HG03521 (cell line): Measurements from ENCODE around the gene ALDH5A1.
A peak's percentile ranks its signal among the peaks of the same experiment; 100 is the strongest.

Experiments
- ATAC-seq: cut with Tn5 transposase; IDR thresholded peaks from one replicate; pipeline ENCODE4 v1.9.1; 2021; ENCODE audit warnings: mild to moderate bottlenecking, moderate library complexity; ENCODE audit not compliant: unreplicated experiment

Gene ALDH5A1

DNA sequence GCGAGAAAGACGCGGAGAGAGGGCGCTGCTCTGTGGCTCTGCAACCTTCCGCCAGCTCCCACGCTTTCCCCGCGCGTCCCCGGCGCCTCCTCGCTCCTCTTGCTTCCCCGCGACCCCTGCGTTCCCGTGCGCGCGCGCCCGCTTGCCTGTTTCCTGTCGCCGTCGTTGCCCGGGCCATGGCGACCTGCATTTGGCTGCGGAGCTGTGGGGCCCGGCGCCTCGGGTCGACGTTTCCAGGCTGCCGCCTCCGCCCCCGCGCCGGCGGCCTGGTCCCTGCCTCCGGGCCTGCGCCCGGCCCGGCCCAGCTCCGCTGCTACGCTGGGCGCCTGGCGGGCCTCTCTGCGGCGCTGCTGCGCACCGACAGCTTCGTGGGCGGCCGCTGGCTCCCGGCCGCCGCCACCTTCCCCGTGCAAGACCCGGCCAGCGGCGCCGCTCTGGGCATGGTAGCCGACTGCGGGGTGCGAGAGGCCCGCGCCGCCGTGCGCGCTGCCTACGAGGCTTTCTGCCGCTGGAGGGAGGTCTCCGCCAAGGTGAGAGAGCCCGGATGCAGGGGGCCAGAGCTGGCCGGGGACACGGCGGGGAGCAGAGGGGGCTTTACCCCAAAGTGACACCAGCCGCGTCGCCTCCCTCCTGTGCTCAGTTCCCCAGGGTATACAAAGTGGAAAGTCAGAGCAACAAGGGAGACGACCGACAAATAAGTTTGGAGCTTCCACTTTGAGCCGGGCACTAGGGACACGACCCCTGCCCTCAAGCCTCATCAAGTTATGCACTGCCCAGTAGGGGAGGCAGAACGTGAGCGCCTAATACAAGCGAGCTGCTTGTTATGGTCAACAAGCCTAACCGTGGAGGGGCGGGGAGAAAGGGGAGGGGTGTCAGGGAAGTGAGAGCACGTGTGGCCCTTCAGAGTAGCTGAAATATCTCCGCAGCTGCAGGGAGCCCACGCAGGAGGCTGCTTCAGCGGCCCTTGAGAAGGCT is at the start of gene ALDH5A1:
Gene ALDH5A1, plus strand, starts transcription at position 149 of the 975 bp plus-strand sequence. Its CDS starts 28 bp downstream, at position 177.
- ATAC-seq: peak; percentile 59

DNA sequence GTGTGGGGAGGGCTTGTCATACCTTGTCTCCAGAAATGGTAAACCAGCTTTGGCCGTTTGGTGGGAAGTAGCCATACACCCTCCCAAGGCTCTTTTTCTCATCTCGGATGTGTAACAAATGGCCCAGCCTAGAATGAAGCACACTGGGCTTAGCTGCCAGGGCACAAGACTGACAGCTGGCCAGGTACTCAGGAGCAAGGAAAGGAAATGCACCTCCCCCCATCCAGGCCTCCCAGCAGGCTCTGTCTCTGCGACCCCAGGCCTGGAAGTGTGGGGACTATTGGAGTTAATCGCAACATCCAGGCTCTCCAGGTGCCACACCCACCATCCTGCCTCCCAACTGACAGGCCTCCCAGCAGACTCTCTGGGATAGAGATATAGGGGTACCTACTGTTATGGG is 49.1 kb upstream of the ALDH5A1 start:
- ATAC-seq: no peak

DNA sequence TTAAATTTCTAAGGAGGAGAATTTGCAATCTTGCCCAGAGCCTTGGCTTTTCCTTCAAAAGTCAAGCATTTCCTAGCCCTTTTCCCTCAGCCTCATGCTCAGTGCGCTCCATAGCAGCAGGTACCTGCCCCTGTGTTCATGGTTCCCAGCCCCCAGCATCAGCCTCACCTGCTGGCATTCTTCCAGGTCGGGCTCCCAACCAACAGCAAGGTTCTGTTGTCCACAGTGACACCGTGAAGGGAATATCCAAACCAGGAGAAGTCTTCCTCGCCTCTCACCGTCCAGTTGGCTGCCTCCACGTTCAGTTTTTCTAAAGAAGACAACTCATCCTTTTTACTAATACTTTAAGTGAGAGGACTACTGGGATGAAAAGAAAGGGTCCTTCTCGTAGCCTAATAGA is 48.1 kb upstream of the ALDH5A1 start:
- no peak for ATAC-seq

DNA sequence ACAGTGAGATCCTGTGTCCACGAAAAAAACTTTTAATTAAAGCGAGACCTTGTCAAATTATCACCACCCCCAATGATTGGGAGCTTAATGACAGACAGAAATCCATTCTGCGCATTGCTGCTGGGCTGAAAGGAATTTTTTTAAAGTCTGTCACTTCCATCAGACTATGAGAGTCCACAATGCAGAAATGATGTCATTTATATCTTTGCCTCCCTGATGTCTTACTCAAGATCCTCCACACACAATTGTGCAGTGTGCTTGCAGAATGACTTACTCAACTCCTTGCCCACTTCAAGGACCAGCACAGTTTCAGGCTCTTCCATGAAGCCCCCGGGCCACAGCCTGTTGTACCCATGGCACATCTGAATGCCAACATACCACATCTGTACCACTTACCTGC is 46.4 kb upstream of the ALDH5A1 start:
- no peak for ATAC-seq

DNA sequence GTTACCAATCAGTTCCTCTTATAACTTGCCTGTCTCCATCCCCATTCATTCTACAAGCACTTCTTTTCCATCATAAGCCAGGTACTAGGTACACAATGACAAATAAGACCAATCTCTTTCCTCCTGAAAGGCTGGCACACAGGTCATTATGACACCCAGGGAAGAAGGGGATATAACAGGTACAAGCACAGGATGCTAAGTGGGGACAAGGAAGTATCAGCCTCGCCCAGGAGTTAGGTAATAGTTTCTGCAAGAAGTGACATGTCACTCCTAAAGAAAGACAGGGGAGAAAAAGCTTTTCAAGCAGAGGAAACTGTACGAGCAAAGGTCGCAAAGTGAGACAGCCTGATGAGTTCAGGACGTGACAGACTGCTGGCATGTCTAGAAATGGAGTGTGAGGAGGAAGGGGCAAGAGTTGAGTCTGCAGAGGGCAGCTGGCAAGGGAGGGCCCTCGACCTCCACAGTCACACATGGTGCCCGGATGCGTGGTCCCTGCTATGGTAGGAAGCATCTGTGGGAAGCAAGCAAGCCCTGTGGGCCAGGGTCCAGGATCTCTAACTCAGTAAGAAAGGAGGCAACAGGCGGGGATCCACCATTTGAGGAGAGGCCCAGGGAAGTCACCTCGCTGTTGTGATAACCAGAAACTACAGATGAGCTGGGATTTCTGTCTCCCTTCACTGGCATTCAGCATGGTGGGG is 45.8 kb upstream of the ALDH5A1 start:
- no peak for ATAC-seq

DNA sequence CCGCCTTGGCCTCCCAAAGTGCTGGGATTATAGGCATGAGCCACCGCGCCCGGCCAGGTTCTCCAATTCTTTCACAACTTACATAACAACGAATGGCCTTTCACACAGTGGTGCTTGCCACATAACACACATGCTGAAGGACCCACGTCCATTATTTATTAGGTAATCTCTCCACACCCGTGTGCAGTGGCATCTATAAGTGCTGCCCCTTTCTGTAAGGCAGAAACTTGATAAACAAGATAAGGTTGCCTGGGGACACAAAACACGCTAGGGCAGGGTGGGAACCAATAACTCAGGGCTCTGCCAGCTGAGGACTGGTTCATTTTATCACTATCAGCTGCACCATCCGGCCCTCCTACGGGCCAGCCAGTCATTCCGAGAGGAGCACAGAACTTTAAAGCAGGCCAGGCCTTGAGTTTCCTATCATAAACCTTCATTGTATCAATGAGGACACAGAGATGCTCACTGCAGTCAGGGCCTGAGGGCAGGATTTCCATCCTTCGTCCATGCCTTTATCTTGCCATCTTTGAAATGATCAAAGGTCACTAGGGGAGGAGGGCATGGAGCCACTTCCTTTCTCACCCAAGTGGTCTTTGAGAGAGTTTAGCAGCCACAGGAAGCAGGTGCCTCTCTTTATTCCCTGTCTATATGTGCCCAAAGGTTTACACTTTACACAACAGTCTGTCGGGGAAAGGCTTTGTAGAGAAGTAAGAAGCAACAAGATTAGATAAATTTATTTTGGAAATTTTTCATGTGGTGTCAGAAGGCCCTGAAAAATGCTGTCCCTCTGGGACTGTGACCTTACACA is 43.0 kb upstream of the ALDH5A1 start:
- ATAC-seq: no peak

DNA sequence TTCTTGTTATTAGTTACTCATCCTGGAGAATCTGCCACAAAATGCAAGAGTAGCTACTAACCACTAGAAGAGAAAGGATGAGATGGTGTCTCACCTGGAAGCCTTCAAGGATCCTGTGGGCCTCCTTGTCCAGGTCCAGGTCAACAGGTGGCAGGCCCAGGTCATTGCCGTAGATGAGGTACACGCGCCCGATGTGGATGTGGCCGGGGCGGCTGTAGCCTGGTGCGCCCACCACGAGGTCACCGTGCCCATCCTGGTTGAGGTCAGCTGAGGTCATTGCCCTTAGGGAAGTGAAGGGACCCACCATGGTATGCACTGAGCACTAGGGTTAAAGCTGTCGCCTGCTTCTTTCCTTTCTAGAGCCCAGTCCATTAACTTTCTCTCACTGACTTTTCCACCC is 40.8 kb upstream of the ALDH5A1 start:
- ATAC-seq: no peak

DNA sequence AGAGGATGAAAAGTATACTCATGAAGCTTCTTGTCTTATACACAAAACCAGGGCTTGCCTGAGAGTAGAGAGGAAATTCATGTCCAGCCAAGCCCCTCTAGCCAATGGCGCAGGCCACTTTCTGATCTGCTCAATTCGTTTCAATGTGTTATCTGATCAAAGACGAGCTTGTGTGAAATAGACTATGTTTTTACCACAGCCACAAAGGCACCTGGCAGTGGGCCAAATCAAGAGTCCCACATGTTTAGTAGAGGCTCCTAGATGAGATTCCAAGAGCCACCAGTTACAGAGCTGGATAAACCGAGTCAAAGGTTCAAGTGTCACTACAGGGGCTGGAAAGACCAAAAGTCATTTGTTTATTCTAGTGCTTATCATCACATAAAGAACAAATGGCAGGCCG is 40.3 kb upstream of the ALDH5A1 start:
- ATAC-seq: no peak

DNA sequence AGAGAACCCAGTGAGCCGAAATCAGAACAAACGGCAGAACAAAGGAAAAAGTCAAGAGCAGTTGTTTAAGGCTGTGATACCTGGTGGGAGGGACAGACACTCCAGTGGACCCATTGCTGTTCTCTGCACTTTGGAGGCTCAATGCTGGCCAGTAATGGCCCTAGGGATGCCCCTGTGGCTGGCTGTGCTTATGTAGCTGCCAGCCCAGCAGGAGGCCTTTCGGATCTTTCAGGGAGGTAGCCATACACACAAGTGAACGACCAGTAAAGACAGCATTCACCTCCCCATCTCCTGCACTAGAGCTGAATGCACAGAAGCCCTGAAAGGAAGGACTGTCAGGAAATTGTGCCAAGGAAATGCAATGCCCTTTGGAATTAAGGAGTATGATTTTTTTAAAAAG is 39.7 kb upstream of the ALDH5A1 start:
- ATAC-seq: no peak

DNA sequence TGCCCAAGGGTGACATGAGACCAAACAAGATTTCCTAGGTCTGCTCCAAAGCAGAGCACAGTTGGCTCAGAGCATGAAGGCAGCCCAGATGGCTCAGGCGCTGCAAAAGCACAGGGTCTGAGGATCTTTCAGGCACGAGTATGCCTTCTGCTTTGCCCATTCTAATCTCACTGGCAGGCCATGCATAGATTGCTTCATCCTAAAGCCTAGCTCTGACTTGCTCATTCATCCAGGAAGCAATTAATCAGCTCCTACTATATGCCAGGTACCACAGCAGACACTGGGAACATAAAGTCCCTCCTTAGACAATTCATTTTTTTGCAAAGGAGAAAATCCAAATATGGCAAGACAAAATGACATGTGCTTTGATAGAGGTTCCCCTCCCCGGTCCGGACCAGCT is 36.6 kb upstream of the ALDH5A1 start:
- no peak for ATAC-seq

DNA sequence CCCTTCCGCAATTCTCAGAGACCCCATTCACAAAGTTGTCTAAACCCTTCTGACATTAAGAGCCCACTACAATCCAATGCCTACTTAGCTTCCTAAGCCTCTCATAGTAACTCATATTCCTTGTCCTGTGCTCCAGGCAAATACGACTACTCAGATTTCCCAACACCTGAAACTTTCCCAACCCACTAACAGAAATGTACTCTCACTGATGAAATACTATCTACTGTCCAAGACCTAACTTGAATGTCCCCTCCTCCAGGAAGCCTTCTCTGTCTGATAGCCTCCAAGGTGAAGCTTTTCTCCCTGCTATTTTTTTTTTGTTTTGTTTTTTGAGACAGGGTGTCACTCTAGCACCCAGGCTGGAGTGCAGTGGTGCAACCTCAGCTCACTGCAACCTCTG is 35.8 kb upstream of the ALDH5A1 start:
- no peak for ATAC-seq

DNA sequence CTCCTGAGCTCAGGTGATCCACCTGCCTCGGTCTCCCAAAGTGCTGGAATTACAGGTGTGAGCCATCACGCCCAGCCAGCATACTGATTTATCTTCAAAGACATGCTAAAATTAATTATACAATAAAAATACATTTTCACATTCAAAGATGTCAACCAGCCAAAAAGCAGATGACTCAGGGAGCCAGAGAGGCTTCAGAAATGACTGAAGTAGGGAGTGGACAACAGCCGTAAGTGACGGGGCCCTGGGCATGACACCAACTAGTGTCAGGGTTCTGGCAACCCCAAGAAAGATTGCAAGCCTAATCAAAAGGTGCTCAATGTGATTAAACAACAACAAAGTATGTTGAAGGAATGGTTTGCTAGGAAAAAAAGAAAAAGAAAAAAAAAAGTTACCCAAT is 33.8 kb upstream of the ALDH5A1 start:
- ATAC-seq: no peak

DNA sequence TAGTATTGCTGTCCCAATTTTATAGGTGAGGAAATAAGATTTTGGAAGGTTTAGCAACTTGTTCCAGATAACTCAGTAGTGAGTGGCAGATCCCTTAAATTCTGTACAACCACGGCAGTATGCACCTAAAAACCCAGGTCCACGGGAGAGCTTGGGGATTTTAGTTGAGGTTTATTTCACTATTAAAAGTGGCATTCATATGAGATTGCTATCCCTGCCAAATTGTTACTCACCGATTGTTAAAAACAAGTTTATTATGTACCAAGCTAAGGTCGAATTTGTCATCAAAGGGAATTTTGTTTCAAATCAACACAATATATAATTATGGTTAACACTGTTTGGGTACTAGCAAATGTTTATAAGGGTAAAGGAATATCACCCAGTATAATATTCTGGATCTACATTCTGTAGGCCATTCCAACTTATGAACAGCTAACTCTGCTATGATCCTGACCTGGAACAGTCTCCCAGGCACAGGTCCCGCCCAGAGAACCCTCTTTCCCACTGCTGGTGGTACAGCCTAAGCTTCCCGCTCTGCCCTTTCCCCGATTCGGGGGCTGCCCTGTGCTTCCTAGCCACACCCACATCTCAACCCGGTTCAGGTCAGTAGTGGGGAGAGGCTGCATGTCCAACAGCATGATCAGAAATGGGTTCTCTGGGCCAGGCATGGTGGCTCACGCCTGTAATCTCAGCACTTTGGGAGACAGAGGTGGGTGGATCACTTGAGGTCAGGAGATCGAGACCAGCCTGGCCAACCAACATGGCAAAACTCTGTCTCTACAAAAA is 30.3 kb upstream of the ALDH5A1 start:
- no peak for ATAC-seq

DNA sequence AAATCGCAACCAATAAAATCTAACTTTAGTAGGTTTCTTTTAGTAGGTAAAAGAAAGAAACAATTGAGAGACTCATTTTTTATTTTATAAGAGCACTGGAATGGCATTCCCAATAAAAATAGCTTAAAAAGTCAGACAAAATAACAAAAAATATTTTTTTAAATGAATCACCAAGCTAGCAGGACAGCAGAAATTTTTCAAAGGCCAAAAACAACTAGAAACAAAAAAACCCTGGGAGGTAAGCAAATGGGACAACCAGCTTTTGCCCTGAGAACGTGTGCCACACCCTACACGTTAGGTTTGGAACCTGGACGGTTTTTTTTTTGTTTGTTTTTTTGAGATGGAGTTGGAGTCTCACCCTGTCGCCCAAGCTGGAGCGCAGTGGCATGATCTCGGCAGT is 25.0 kb upstream of the ALDH5A1 start:
- no peak for ATAC-seq

DNA sequence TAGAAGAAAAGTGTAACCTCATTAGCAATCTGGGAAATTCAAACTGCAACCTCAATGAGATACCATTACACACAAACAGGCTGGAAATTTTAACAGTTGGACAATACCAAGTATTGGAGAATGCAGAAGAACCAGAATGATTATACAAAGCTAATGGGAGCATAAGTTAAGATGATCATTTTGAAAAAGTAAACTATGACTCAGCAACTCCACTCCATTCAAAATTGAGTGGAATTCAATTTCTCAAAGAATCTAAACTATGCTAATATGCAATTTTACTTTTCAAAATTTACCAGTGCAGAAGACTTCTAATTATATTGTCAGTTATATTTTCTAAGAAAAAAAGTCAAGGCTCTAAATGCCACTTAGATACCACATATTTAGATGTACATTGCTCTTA is 22.6 kb upstream of the ALDH5A1 start:
- ATAC-seq: no peak

DNA sequence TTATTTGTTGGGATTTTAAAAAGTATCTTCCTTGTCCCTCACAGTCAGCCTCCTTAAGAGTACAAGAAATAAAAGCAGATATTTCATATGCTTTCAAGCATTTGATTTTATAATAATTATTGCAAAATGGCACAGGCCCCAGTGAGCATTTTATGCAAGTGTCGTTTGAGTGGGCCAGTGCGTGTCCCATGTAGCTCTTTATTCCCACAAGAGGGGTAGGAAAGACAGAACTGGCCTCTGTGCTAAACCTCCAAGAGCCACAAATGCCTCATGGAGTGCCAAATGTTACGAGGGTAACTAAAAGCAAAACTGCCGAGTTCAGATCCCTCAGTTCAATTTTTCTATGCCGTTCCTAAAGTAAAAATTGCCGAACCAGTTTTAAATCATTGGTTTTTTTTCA is 18.1 kb upstream of the ALDH5A1 start:
- ATAC-seq: no peak

DNA sequence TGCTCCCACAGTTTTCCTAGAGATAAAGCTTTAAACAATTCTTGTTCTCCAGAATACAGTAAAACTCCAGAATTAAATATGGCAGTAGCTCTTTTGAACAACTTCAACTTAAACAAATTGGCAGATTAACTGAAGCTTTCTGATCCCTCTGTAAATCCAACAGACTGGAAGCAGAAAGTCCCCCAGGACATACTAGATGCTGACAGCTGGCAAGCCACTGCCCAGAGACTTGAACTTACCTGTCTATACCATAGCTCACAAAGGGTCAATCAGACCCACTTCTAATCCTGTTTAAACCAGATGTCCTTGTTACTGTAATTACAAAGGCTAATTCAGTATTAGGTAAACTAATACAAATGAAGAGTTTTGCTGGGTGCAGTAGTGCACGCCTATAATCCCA is 17.7 kb upstream of the ALDH5A1 start:
- no peak for ATAC-seq

DNA sequence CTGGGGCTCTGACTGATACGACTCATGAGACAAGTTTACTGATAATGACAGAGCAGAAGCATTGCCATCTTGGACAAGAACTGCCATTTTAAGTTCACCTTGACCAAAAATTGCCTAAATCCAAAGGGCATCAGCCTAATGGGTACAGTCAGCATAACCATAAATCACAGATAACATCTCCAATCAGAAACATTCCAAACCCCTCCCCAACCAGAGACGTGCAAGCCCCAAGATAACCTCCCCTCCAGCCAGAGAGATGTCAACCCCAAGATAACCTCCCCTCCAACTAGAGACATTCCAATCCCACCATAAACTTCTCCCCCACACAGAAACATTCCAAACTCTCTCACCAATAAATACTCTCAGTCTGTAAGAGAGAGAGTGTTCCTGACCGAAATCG is 15.9 kb upstream of the ALDH5A1 start:
- no peak for ATAC-seq

DNA sequence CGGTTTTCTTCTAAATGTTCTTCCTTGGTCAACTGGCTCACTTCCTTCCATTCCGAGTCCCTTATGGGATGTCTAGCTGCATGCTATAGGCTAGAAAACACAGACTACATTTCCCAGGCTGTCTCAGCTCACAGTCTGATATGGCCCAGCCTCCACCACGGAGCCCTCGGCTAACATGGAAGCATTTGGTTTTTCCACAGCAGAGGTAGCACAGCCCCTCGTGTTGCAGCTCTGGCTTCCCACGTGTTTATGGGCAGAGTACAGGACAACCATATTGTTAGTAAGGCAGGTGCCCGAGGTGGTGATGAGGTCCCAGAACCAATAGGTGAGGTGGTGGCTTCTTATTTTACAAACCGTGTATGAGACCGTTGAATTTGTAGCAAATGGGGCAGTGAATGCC is 14.1 kb upstream of the ALDH5A1 start:
- ATAC-seq: no peak

DNA sequence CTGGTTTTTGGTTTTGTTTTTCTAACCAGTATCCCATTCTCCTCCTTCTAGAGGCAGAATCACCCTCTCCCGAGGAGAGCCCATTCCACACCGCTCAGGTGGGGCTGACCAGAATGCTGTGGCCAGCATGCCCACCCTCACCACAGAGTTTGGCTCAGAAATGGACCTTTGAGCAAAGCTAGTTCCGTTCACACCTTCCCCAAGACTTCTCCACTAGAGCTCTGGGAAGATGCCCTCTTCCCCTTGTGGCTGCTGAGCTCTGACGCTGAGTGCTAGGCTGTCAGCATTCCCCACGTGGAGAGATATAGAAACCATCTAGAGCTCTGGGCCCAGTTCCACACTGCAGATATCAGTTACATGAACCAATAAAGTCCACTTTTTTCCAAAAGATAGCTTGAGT is 13.3 kb upstream of the ALDH5A1 start:
- ATAC-seq: no peak
